ENCODE data around the gene TRIM2.

GRCh38 chr4:153261461-153261860 is 57.2 kb downstream of the TRIM2 start:
- TF ChIP-seq CTCF (IDR thresholded peaks at IDR 0.05) (no peak), POLR2A (IDR thresholded peaks at IDR 0.05) (no peak)
